ENCODE data around the gene ADSS1.

DNA sequence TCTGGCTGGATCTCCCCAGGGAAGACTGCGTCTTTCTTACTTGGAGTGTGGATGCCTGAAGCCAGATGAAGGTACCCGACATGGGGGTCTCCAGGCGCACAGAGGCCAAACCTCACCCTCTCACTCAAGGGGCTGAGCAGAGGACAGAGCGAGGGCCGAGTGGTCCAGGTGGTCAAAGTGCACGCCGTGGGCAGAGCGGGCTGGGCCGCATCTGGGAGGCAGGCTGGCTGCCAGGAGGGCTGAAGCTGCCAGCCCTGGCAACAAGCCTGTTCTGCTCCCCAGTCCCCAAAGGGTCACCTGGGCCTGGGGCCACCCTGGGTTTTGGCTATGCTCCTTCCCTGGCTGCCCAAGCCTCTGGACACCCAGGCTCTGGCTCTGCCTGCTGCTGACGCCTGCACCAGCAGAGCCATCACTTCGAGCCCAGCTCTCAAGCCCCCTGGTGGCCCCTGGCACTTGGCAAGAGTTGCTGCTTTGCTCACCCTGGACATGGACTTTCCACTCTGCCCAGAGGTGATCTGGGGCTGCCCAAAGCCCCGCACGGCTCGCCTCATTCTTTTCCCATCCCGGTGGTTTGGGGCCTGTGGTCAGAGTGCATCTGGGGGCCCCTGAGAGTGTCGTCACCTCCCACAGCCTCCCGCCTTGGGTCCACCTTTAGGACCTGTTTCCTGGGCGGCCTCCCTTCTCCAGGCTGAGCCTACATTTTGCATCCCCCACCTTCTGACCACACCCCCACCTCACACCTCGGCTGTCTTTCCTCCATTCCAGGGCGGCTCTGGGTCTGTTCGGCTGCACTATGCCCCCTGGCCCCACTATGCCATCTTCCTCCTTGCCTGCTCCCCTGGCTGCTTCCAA is 2.8 kb downstream of the ADSS1 start:
- TF ChIP-seq, protein P1, sequence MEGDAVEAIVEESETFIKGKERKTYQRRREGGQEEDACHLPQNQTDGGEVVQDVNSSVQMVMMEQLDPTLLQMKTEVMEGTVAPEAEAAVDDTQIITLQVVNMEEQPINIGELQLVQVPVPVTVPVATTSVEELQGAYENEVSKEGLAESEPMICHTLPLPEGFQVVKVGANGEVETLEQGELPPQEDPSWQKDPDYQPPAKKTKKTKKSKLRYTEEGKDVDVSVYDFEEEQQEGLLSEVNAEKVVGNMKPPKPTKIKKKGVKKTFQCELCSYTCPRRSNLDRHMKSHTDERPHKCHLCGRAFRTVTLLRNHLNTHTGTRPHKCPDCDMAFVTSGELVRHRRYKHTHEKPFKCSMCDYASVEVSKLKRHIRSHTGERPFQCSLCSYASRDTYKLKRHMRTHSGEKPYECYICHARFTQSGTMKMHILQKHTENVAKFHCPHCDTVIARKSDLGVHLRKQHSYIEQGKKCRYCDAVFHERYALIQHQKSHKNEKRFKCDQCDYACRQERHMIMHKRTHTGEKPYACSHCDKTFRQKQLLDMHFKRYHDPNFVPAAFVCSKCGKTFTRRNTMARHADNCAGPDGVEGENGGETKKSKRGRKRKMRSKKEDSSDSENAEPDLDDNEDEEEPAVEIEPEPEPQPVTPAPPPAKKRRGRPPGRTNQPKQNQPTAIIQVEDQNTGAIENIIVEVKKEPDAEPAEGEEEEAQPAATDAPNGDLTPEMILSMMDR (optimal IDR thresholded peaks at IDR 0.05 in 1 of 3, IDR thresholded peaks at IDR 0.05 in 1 of 3, conservative IDR thresholded peaks at IDR 0.05 in 1 of 3; ENCODE audit: extremely low read depth in 1 of 3, insufficient read depth in 2 of 3, low read length in 3 of 3): peak in 1 of 3 experiments; percentile 9
- no peak for TF ChIP-seq EZH2 (IDR thresholded peaks at IDR 0.05; ENCODE audit: low read length)

Data from keratinocyte (primary cell).